Measurements from ENCODE around the gene RALGPS1.

RALGPS1 gene

GRCh38 chr9:127038531-127038930, 123.9 kb downstream of the RALGPS1 start:
- Histone ChIP-seq H2BK5ac (ENCODE audit: low read depth, low read length, poor library complexity) (no peak overlapping the region), H3K4me2 (ENCODE audit: low read length) (no peak overlapping the region), H4K91ac (ENCODE audit: low read depth, low read length) (no peak overlapping the region), H3K14ac (ENCODE audit: low read length) (no peak overlapping the region), H3K36me3 (ENCODE audit: control insufficient read depth in 1 of 2, insufficient read depth in 2 of 2, low read length in 2 of 2) (no peaks in the 10 kb centered on the region), H2AK5ac (ENCODE audit: low read length) (no peak overlapping the region), H3K9me3 (ENCODE audit: insufficient read depth, low read depth, low read length) (no peaks in the 10 kb centered on the region), H3K4ac (ENCODE audit: low read depth, low read length) (no peak overlapping the region), H2AFZ (ENCODE audit: insufficient read depth, low read length, poor library complexity) (no peak overlapping the region), H3K79me1 (ENCODE audit: low read length) (no peaks in the 10 kb centered on the region), H4K8ac (ENCODE audit: low read depth, low read length) (no peak overlapping the region), H3K4me1 (ENCODE audit: control insufficient read depth in 1 of 2, insufficient read depth in 2 of 2, low read length in 2 of 2) (no peaks in the 10 kb centered on the region), H3K9ac (ENCODE audit: low read length) (no peak overlapping the region), H4K12ac (ENCODE audit: low read depth, low read length) (no peak overlapping the region), H3K27me3 (ENCODE audit: insufficient read depth, low read length) (no peaks in the 10 kb centered on the region), H3K27ac (ENCODE audit: low read depth, low read length) (no peak overlapping the region), H2BK12ac (ENCODE audit: low read length) (no peak overlapping the region), H3K79me2 (ENCODE audit: control insufficient read depth, insufficient read depth, low read length, poor library complexity) (no peaks in the 10 kb centered on the region), H2BK120ac (ENCODE audit: insufficient read depth, low read length, poor library complexity) (no peak overlapping the region), H3K23ac (ENCODE audit: low read length) (no peak overlapping the region), H3K18ac (ENCODE audit: low read length) (no peak overlapping the region), H3K4me3 (ENCODE audit: low read depth, low read length) (no peak overlapping the region)
- no peak for DNase-seq
- no CpG with 5 or more reads among the region's 5 CpGs for WGBS (ENCODE audit: extremely low coverage, insufficient coverage, insufficient read length)

GRCh38 chr9:127039492-127039891, 124.9 kb downstream of the RALGPS1 start:
- H3K23ac ChIP-seq (ENCODE audit: low read length): no peak overlapping the region
- H4K12ac ChIP-seq (ENCODE audit: low read depth, low read length): no peak overlapping the region
- H3K36me3 ChIP-seq (ENCODE audit: control insufficient read depth in 1 of 2, insufficient read depth in 2 of 2, low read length in 2 of 2): no peaks in the 10 kb centered on the region
- no peak for DNase-seq
- no peak overlapping the region for H3K9ac ChIP-seq (ENCODE audit: low read length)
- no peaks in the 10 kb centered on the region for H3K9me3 ChIP-seq (ENCODE audit: insufficient read depth, low read depth, low read length)
- no peak overlapping the region for H3K4ac ChIP-seq (ENCODE audit: low read depth, low read length)
- H2AFZ ChIP-seq (ENCODE audit: insufficient read depth, low read length, poor library complexity): no peak overlapping the region
- H3K4me1 ChIP-seq (ENCODE audit: control insufficient read depth in 1 of 2, insufficient read depth in 2 of 2, low read length in 2 of 2): no peaks in the 10 kb centered on the region
- H3K79me2 ChIP-seq (ENCODE audit: control insufficient read depth, insufficient read depth, low read length, poor library complexity): no peaks in the 10 kb centered on the region
- H2BK120ac ChIP-seq (ENCODE audit: insufficient read depth, low read length, poor library complexity): no peak overlapping the region
- no peak overlapping the region for H2AK5ac ChIP-seq (ENCODE audit: low read length)
- H3K27ac ChIP-seq (ENCODE audit: low read depth, low read length): no peak overlapping the region
- no peak overlapping the region for H4K8ac ChIP-seq (ENCODE audit: low read depth, low read length)
- H3K4me3 ChIP-seq (ENCODE audit: low read depth, low read length): no peak overlapping the region
- H3K79me1 ChIP-seq (ENCODE audit: low read length): no peaks in the 10 kb centered on the region
- WGBS (ENCODE audit: extremely low coverage, insufficient coverage, insufficient read length): 100% methylated on average over 2 of the region's 2 CpGs
- H2BK5ac ChIP-seq (ENCODE audit: low read depth, low read length, poor library complexity): no peak overlapping the region
- H3K27me3 ChIP-seq (ENCODE audit: insufficient read depth, low read length): no peaks in the 10 kb centered on the region
- no peak overlapping the region for H2BK12ac ChIP-seq (ENCODE audit: low read length)
- H4K91ac ChIP-seq (ENCODE audit: low read depth, low read length): no peak overlapping the region
- H3K4me2 ChIP-seq (ENCODE audit: low read length): no peak overlapping the region
- no peak overlapping the region for H3K14ac ChIP-seq (ENCODE audit: low read length)
- H3K18ac ChIP-seq (ENCODE audit: low read length): no peak overlapping the region

GRCh38 chr9:127045148-127045547, 130.6 kb downstream of the RALGPS1 start:
- Histone ChIP-seq H3K27ac (ENCODE audit: low read depth, low read length) (no peak overlapping the region), H4K8ac (ENCODE audit: low read depth, low read length) (no peak overlapping the region), H3K79me2 (ENCODE audit: control insufficient read depth, insufficient read depth, low read length, poor library complexity) (no peaks in the 10 kb centered on the region), H3K14ac (ENCODE audit: low read length) (no peak overlapping the region), H2BK5ac (ENCODE audit: low read depth, low read length, poor library complexity) (no peak overlapping the region), H3K36me3 (ENCODE audit: control insufficient read depth in 1 of 2, insufficient read depth in 2 of 2, low read length in 2 of 2) (peaks cover 0 to 1% of the 10 kb centered on the region in 2 experiments), H4K12ac (ENCODE audit: low read depth, low read length) (no peak overlapping the region), H3K79me1 (ENCODE audit: low read length) (no peaks in the 10 kb centered on the region), H3K4ac (ENCODE audit: low read depth, low read length) (no peak overlapping the region), H3K18ac (ENCODE audit: low read length) (no peak overlapping the region), H2AK5ac (ENCODE audit: low read length) (no peak overlapping the region), H3K9me3 (ENCODE audit: insufficient read depth, low read depth, low read length) (no peaks in the 10 kb centered on the region), H3K4me1 (ENCODE audit: control insufficient read depth in 1 of 2, insufficient read depth in 2 of 2, low read length in 2 of 2) (no peaks in the 10 kb centered on the region), H3K4me3 (ENCODE audit: low read depth, low read length) (no peak overlapping the region), H2AFZ (ENCODE audit: insufficient read depth, low read length, poor library complexity) (no peak overlapping the region), H3K27me3 (ENCODE audit: insufficient read depth, low read length) (no peaks in the 10 kb centered on the region), H3K9ac (ENCODE audit: low read length) (no peak overlapping the region), H3K4me2 (ENCODE audit: low read length) (no peak overlapping the region), H3K23ac (ENCODE audit: low read length) (no peak overlapping the region), H2BK12ac (ENCODE audit: low read length) (no peak overlapping the region), H2BK120ac (ENCODE audit: insufficient read depth, low read length, poor library complexity) (no peak overlapping the region), H4K91ac (ENCODE audit: low read depth, low read length) (no peak overlapping the region)
- no CpG with 5 or more reads among the region's 1 CpG for WGBS (ENCODE audit: extremely low coverage, insufficient coverage, insufficient read length)
- DNase-seq: no peak

- Histone ChIP-seq H3K4me3 (ENCODE audit: low read depth, low read length) (no peak overlapping the region), H3K27ac (ENCODE audit: low read depth, low read length) (no peak overlapping the region), H2BK5ac (ENCODE audit: low read depth, low read length, poor library complexity) (no peak overlapping the region), H4K8ac (ENCODE audit: low read depth, low read length) (no peak overlapping the region), H3K4me2 (ENCODE audit: low read length) (no peak overlapping the region), H3K79me1 (ENCODE audit: low read length) (no peaks in the 10 kb centered on the region), H2BK120ac (ENCODE audit: insufficient read depth, low read length, poor library complexity) (no peak overlapping the region), H2AFZ (ENCODE audit: insufficient read depth, low read length, poor library complexity) (no peak overlapping the region), H2BK12ac (ENCODE audit: low read length) (no peak overlapping the region), H3K18ac (ENCODE audit: low read length) (no peak overlapping the region), H3K14ac (ENCODE audit: low read length) (no peak overlapping the region), H3K23ac (ENCODE audit: low read length) (no peak overlapping the region), H3K9me3 (ENCODE audit: insufficient read depth, low read depth, low read length) (no peaks in the 10 kb centered on the region), H3K36me3 (ENCODE audit: control insufficient read depth in 1 of 2, insufficient read depth in 2 of 2, low read length in 2 of 2) (peaks cover 0 to 1% of the 10 kb centered on the region in 2 experiments), H2AK5ac (ENCODE audit: low read length) (no peak overlapping the region), H3K4me1 (ENCODE audit: control insufficient read depth in 1 of 2, insufficient read depth in 2 of 2, low read length in 2 of 2) (no peaks in the 10 kb centered on the region), H4K12ac (ENCODE audit: low read depth, low read length) (no peak overlapping the region), H3K9ac (ENCODE audit: low read length) (no peak overlapping the region), H3K27me3 (ENCODE audit: insufficient read depth, low read length) (no peaks in the 10 kb centered on the region), H3K79me2 (ENCODE audit: control insufficient read depth, insufficient read depth, low read length, poor library complexity) (no peaks in the 10 kb centered on the region), H4K91ac (ENCODE audit: low read depth, low read length) (no peak overlapping the region), H3K4ac (ENCODE audit: low read depth, low read length) (no peak overlapping the region)
- no peak for DNase-seq
- WGBS (ENCODE audit: extremely low coverage, insufficient coverage, insufficient read length): 100% methylated on average over 1 of the region's 3 CpGs
Measured at GRCh38 chr9:127047971-127048370, 133.4 kb downstream of the RALGPS1 start.
